ENCODE measurements around the gene BDKRB2. TPM values are rescaled to one million over a fixed set of nuclear protein-coding genes. Genes with fewer than 3 reads are reported as not detected.

Gene BDKRB2
- total and polyA plus RNA-seq, 8 donors: 3.5 to 14.2 (median 6.1) TPM; not detected in 1

DNA sequence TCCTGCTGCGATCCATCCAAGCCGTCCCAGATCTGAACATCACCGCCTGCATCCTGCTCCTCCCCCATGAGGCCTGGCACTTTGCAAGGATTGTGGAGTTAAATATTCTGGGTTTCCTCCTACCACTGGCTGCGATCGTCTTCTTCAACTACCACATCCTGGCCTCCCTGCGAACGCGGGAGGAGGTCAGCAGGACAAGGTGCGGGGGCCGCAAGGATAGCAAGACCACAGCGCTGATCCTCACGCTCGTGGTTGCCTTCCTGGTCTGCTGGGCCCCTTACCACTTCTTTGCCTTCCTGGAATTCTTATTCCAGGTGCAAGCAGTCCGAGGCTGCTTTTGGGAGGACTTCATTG is 59.5 kb downstream of the BDKRB2 start:
- Histone ChIP-seq H3K4me3 (no peak overlapping the region), H3K27ac (no peak overlapping the region), H3K27me3 (peaks cover 0 to 2% (median 0%) of the 10 kb centered on the region in 3 donors), H3K9me3 (no peaks in the 10 kb centered on the region), H3K36me3 (no peaks in the 10 kb centered on the region), H3K4me1 (peaks cover 0 to 31% (median 11%) of the 10 kb centered on the region in 4 donors)
- intact Hi-C loops (cut with DNase I; ENCODE audit: low total_unique reads): no loop called here
- DNase-seq: no peak
- 92 to 94% (median 93%) methylated on average over 14 of the region's 14 CpGs for WGBS, 5 donors
- no peak for TF ChIP-seq POLR2A (IDR thresholded peaks at IDR 0.05)
- TF ChIP-seq POLR2AphosphoS5 (IDR thresholded peaks at IDR 0.05): no peak
- TF ChIP-seq EP300 (IDR thresholded peaks at IDR 0.05): no peak
- TF ChIP-seq, protein P1, sequence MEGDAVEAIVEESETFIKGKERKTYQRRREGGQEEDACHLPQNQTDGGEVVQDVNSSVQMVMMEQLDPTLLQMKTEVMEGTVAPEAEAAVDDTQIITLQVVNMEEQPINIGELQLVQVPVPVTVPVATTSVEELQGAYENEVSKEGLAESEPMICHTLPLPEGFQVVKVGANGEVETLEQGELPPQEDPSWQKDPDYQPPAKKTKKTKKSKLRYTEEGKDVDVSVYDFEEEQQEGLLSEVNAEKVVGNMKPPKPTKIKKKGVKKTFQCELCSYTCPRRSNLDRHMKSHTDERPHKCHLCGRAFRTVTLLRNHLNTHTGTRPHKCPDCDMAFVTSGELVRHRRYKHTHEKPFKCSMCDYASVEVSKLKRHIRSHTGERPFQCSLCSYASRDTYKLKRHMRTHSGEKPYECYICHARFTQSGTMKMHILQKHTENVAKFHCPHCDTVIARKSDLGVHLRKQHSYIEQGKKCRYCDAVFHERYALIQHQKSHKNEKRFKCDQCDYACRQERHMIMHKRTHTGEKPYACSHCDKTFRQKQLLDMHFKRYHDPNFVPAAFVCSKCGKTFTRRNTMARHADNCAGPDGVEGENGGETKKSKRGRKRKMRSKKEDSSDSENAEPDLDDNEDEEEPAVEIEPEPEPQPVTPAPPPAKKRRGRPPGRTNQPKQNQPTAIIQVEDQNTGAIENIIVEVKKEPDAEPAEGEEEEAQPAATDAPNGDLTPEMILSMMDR (IDR thresholded peaks at IDR 0.05): no peak

DNA sequence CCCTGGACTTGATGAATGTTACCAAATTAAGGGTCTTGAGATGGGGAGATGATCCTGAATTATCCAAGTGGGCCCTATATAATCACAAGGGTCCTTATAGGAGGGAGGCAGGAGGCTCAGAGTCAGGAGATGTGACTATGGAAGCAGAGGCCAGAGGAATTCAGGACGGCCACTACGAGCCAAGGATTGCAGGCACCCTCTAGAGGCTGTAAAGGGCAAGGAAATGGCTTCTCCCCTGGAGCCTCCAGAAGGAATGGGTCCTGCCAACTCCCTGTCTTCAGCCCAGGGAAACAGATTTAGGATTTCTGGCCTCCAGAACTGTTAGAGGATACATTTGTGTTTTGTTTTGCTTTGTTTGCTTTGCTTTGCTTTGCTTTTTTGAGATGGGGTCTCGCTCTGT is 60.2 kb downstream of the BDKRB2 start:
- intact Hi-C loops (cut with DNase I; ENCODE audit: low total_unique reads): no loop called here
- no peak for DNase-seq
- 55 to 71% (median 63%) methylated on average over 3 of the region's 3 CpGs for WGBS, 5 donors
- no peaks in the 10 kb centered on the region for H3K36me3 ChIP-seq
- no peaks in the 10 kb centered on the region for H3K9me3 ChIP-seq
- H3K4me3 ChIP-seq: no peak overlapping the region
- H3K27ac ChIP-seq: no peak overlapping the region
- H3K27me3 ChIP-seq: peaks cover 0 to 2% (median 0%) of the 10 kb centered on the region in 3 donors
- TF ChIP-seq POLR2AphosphoS5 (IDR thresholded peaks at IDR 0.05): no peak
- TF ChIP-seq, protein P1 (IDR thresholded peaks at IDR 0.05): no peak
- TF ChIP-seq EP300 (IDR thresholded peaks at IDR 0.05): no peak
- no peak for TF ChIP-seq POLR2A (IDR thresholded peaks at IDR 0.05)
- peaks cover 0 to 36% (median 14%) of the 10 kb centered on the region in 4 donors for H3K4me1 ChIP-seq

DNA sequence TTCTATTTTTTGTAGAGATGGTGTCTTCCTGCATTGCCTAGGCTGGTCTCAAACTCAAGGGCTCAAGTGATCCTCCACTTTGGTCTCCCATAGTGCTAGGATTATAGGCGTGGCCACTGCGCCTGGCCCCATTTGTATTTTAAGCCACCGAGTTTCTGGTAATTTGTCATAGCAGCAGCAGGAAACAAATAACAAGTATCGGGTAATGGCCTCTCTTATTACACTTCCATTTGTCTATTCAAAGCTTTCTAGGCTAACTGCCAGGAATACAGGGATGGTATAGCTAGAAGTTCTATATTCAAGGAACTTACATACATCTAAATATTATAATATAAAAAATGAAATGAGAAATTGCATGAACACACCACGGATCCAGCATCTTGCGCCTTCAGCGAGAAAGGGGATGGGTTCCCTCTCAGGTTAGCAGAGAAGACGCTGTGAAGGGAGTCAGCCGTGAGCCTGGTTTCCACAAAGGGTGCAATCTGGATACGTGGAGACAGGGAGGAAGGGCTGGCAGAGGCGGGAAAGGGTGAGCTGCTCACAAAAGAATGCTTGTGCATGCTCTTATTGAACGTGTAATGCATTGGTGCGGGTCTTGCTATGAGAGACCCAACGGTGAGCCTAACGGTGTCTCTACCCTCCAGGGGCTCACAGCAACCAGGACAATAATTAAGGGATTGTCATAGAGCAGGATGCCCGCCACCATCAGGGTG is 60.9 kb downstream of the BDKRB2 start:
- DNase-seq: peak in 1 of 2 donors; percentile 59

DNA sequence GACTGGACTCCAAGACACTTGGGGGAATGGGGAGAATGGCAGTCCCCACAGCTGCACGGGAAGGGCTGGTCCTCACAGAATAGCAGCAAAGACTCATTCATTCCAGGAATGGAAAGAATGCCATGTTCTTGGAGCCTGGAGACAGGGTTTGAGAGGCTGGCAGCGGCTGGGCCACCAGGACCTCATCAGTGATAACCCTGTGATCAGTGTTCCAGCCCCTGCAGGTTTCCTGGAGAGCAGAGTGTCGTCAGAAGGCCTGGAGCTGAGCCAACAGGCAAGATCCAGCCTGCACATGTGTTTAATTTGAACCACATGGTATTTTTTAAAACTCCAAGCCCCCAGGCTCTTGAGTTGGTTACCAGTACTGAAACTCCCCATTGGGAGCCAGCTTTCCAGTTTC is 62.7 kb downstream of the BDKRB2 start:
- Histone ChIP-seq H3K27me3 (no peaks in the 10 kb centered on the region), H3K4me1 (peaks cover 0 to 23% (median 11%) of the 10 kb centered on the region in 4 donors), H3K4me3 (no peak overlapping the region), H3K9me3 (peaks cover 0 to 15% (median 6%) of the 10 kb centered on the region in 4 donors), H3K27ac (peak overlapping the region in 2 of 5 donors; percentile 12 to 24), H3K36me3 (no peaks in the 10 kb centered on the region)
- WGBS, 5 donors: 15 to 34% (median 28%) methylated on average over 3 of the region's 3 CpGs
- intact Hi-C loops (cut with DNase I; ENCODE audit: low total_unique reads): no loop called here
- DNase-seq: peak in 1 of 2 donors; percentile 75
- TF ChIP-seq EP300 (IDR thresholded peaks at IDR 0.05): no peak
- TF ChIP-seq, protein P1 (IDR thresholded peaks at IDR 0.05): no peak

More for the DNA sequence above, 60.9 kb downstream of the BDKRB2 start:
- H3K4me3 ChIP-seq: no peak overlapping the region
- intact Hi-C loops (cut with DNase I; ENCODE audit: low total_unique reads): no loop called here
- TF ChIP-seq EP300 (IDR thresholded peaks at IDR 0.05) (no peak), POLR2AphosphoS5 (IDR thresholded peaks at IDR 0.05) (no peak), POLR2A (IDR thresholded peaks at IDR 0.05) (no peak)
- TF ChIP-seq, protein P1 (IDR thresholded peaks at IDR 0.05): no peak
- 66 to 78% (median 68%) methylated on average over 16 of the region's 16 CpGs for WGBS, 5 donors
- no peaks in the 10 kb centered on the region for H3K36me3 ChIP-seq
- H3K27ac ChIP-seq: no peak overlapping the region
- no peaks in the 10 kb centered on the region for H3K27me3 ChIP-seq
- peaks cover 0 to 36% (median 14%) of the 10 kb centered on the region in 4 donors for H3K4me1 ChIP-seq
- H3K9me3 ChIP-seq: no peaks in the 10 kb centered on the region
